NCI-H748 treated with DMSO at 0.1 percent for 48 hours (cell line): ENCODE data around the gene MPP3.
"Not testable (repeated sequence)": the region's sequence is repeated elsewhere in the genome, so short reads cannot be mapped to it uniquely, and the experiment has no call there.

ENCODE experiments used
- DNase-seq: peaks from one replicate; lab custom pipeline; 2025; lab: John Stamatoyannopoulos, UW

MPP3 gene

GRCh38 chr17:43808076-43808475, 24.9 kb downstream of the MPP3 start:
- no peak for DNase-seq

- no peak for DNase-seq
Measured at GRCh38 chr17:43805117-43805516, 27.8 kb downstream of the MPP3 start.

- no peak for DNase-seq
Measured at GRCh38 chr17:43803758-43804157, 29.2 kb downstream of the MPP3 start.

GRCh38 chr17:43801844-43802243, 31.1 kb downstream of the MPP3 start:
- DNase-seq: no peak

- DNase-seq: no peak
Measured at GRCh38 chr17:43800736-43801135, 32.2 kb downstream of the MPP3 start.

GRCh38 chr17:43799047-43799446, 33.9 kb downstream of the MPP3 start:
- no peak for DNase-seq

GRCh38 chr17:43798024-43798423, 34.9 kb downstream of the MPP3 start:
- not testable (repeated sequence) for DNase-seq

GRCh38 chr17:43792668-43793067, 40.3 kb downstream of the MPP3 start:
- not testable (repeated sequence) for DNase-seq

- DNase-seq: no peak
Measured at GRCh38 chr17:43791589-43791988, 41.4 kb downstream of the MPP3 start.

- DNase-seq: no peak
Measured at GRCh38 chr17:43790311-43790940, 42.5 kb downstream of the MPP3 start.

- no peak for DNase-seq
Measured at GRCh38 chr17:43789482-43789881, 43.5 kb downstream of the MPP3 start.

GRCh38 chr17:43788540-43788939, 44.4 kb downstream of the MPP3 start:
- no peak for DNase-seq

GRCh38 chr17:43787728-43788127, 45.2 kb downstream of the MPP3 start:
- no peak for DNase-seq

- no peak for DNase-seq
Measured at GRCh38 chr17:43784628-43785101, 48.3 kb downstream of the MPP3 start.

GRCh38 chr17:43784068-43784467, 48.9 kb downstream of the MPP3 start:
- no peak for DNase-seq

GRCh38 chr17:43782913-43783680, 49.8 kb downstream of the MPP3 start:
- DNase-seq: no peak

GRCh38 chr17:43780135-43780534, 52.8 kb downstream of the MPP3 start, which contains the start of gene CFAP97D1:
CFAP97D1 (plus strand) TSS chr17:43780435; CDS start chr17:43780463, 28 bp downstream.
- DNase-seq: no peak

GRCh38 chr17:43779145-43780125, 53.5 kb downstream of the MPP3 start:
- peak; percentile 39 for DNase-seq

GRCh38 chr17:43778337-43779144, 54.4 kb downstream of the MPP3 start, which contains the start of gene DUSP3:
DUSP3 (minus strand) TSS chr17:43778977; CDS start chr17:43778924, 53 bp downstream.
- DNase-seq: peak; percentile 39

GRCh38 chr17:43774304-43775250, 58.4 kb downstream of the MPP3 start:
- DNase-seq: no peak
